ENCODE data around the gene TMEM234.

TMEM234 gene

GRCh38 chr1:32172621-32173245 lies 49.4 kb downstream of the TMEM234 start:
- DNase-seq (ENCODE audit: low read depth), result no peak

- no peak for DNase-seq (ENCODE audit: low read depth)
These were observed 51.2 kb downstream of the TMEM234 start for GRCh38 chr1:32170991-32171390.

Data from CMK (cell line).